HG02970 (cell line): Measurements from ENCODE around the gene TM7SF2.
A peak's percentile ranks its signal among the peaks of the same experiment; 100 is the strongest.
"Not testable (repeated sequence)": the region's sequence is repeated elsewhere in the genome, so short reads cannot be mapped to it uniquely, and the experiment has no call there.

Source experiments
- ATAC-seq: cut with Tn5 transposase; IDR thresholded peaks from one replicate; pipeline ENCODE4 v1.9.1; 2021; ENCODE audit warnings: mild to moderate bottlenecking, moderate library complexity, moderate number of reproducible peaks; ENCODE audit not compliant: unreplicated experiment, low FRiP score

Gene TM7SF2

DNA sequence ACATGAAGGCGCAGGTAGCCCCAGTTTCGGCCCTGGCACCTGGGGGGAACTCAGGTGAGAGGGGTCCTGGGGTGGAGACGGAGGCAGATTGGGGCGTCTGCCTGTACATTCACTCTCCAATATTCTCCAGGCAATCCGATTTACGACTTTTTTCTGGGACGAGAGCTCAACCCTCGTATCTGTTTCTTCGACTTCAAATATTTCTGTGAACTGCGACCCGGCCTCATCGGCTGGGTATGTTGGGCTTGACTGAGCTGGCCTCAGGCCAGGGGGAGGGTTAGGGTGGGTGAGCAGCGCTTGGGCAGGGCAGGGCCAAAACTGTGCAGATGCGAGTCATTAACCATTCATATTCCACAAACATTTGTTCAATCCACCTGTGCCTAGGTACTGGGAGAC, 1.7 kb downstream of the TM7SF2 start:
- no peak for ATAC-seq

DNA sequence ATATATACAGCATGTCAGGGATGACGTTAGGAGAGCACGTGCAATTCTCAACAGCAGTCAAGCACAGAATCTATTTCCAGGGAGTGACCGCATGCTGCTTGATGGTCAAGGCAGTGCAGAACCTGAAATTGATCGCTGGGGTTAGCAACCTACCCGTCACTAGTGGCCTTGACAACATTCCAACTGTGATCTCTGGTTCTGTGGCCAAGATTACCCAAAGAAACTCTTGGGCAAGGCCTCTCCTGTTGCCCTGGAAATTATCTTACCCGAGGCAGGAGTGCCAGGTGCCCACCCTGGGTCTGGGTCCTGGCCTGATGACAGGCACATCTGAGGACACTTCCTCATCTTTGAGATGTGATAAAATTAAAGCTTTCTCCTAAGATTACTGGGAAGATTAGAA, 2.2 kb downstream of the TM7SF2 start:
- ATAC-seq, result no peak

DNA sequence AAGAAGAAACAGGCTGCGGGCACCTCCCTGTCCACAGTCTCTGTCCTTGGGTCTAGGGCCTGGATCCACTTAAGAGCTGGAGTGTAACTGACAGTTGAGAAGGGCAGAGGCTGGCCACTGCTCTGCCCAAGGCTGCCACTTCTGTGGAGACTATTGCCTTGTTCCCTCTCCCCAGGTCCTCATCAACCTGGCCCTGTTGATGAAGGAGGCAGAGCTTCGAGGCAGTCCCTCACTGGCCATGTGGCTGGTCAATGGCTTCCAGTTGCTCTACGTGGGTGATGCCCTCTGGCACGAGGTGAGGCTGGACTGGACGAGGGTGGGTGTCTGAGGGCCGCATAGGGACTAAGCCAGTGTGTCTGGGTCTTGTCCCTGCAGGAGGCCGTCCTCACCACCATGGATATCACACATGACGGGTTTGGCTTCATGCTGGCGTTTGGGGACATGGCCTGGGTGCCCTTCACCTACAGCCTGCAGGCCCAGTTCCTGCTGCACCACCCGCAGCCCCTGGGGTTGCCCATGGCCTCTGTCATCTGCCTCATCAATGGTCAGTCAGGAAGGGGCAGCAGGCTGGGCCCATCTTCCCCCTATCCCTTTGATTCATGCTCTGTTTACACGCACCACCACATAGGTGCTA, 3.0 kb downstream of the TM7SF2 start:
- no peak for ATAC-seq

DNA sequence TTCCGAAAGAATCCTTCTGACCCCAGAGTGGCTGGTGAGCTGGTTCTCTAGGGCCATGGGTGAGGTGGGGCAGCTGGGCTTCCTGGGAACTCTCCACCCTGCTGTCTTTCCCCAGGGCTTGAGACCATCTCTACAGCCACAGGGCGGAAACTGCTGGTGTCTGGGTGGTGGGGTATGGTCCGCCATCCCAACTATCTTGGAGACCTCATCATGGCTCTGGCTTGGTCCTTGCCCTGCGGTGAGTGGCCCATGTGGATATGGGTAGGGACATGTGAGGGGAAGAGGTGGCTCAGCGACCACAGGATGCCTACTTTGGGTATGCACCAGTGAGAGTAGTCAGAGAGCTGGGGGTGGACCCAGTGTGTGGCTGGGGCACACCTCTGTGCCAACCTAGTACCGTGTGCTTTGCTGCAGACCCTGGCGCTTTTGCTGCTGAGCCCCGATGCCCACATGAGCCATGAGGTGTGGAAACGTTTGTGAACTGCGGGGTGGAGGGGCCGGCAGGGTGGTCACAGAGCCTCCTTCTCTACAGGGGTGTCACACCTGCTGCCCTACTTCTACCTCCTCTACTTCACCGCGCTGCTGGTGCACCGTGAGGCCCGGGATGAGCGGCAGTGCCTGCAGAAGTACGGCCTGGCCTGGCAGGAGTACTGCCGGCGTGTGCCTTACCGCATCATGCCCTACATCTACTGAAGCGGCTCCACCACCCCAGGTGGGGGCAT, 3.9 kb downstream of the TM7SF2 start:
- ATAC-seq, result no peak

DNA sequence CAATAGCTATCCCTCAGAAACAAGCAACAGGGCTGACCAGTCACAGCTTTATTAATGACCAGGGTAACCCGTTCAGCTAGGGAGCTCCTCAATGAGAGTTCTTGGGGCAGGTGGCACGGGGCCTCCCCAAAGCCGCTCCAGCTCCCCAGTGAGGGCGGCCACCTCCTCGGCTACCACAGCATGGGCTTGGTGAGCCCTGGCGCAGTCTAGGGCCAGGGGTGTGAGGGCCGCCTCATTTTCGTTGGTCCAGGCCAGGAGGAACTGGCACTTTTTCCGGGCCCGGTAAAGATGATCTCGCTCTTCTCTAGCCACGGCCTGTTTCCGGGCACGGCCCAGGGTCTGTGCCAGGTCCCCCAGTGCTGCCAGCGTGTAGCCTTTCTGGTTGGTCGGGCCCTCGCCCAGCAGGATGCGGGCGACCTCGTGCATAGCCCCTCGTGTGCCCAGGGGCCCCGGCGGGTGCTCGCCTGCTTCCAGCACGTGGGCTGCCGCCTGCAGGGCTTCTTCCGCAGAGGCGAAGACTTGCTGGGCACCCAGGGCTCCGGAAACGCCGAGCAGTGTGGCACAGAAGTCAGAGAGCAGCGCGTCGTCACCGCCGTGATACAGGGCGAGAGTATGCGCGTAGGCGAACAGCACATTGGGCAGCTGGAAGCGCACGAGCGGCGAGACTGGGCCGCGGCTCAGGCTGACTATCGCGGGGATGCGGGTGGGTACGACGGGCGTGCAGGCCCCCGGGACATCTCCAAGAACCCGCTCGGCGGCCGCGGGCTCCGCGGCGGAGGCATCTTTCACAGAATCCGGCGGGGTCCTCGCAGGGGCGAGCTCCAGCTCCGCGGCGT, 4.9 kb downstream of the TM7SF2 start:
- no peak for ATAC-seq

DNA sequence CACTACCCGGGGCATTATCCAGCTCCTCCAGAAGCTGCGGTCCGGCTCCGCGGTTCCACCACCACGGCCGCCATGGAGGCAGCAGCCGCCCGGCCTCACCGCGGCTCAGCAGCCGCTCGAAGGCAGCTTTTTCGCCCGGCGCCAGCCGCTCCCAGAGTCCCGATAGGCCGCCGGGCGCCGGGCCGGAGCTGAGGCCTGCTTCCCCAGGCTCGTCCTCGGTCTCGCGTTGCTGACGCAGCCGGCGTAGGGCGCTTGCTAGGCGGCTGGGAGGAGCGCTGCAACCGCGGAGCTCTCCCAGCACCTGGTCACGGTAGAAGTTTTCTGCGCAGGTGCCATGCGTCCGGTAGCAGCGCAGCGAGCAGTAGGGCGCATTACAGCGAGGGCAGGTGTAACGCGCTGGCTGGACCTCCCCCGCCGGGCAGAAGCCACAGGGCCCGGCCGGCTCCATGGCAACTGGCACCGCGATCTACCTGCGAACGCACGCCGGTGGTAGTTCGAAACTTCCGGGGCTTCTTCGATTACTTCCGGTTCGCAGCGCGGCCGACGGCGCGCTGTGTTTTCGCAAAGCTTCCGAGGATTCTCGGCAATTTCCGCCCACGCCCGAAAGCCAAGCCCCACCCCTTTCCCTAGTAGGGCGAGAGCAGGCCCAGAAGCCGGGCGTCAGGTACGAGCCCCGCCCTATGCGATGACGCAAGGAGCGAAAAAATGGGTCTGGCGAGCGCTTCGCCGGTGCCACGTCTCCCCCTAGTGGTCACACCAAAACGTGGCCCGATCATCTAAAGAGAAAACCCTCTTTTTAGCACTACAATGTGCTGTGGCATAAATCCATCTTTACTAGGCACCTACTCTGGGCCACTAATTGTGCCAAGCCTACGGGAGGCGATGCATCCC, 5.8 kb downstream of the TM7SF2 start, which contains the start of gene ZNHIT2:
TSS of gene ZNHIT2 (minus strand) at position 496 of the 891 bp plus-strand sequence. CDS start at position 448, 48 bp downstream.
- ATAC-seq, result peak; percentile 62

DNA sequence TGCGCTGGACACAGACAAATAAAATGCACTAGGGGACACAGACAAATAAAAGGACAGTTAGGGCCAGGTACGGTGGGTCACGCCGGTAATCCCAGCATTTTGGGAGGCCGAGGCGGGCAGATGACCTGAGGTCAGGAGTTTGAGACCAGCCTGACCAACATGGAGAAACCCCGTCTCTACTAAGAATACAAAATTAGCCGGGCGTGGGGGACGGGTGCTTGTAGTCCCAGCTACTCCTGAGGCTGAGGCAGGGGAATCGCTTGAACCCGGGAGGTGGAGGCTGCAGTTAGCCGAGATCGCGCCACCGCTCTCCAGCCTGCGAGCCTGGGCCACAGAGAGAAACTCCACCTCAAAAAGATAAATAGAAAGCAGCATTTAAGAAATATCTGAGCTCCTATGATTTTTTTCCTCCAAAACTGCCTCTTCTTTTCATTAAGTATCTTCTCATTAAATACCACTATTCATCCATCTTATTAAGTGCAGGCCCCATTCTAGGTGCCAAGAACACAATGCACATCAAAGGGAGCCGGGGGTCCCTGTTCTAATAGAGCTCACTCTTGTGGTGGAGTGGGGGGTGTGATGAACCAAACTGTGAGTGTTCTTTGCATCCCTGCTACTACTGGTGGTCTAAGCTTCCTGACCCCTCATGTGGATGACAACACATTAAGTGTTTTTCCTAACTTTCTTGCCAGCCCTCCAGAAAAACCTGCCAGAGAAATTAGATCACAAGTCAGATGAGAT, 6.6 kb downstream of the TM7SF2 start:
- no peak for ATAC-seq

DNA sequence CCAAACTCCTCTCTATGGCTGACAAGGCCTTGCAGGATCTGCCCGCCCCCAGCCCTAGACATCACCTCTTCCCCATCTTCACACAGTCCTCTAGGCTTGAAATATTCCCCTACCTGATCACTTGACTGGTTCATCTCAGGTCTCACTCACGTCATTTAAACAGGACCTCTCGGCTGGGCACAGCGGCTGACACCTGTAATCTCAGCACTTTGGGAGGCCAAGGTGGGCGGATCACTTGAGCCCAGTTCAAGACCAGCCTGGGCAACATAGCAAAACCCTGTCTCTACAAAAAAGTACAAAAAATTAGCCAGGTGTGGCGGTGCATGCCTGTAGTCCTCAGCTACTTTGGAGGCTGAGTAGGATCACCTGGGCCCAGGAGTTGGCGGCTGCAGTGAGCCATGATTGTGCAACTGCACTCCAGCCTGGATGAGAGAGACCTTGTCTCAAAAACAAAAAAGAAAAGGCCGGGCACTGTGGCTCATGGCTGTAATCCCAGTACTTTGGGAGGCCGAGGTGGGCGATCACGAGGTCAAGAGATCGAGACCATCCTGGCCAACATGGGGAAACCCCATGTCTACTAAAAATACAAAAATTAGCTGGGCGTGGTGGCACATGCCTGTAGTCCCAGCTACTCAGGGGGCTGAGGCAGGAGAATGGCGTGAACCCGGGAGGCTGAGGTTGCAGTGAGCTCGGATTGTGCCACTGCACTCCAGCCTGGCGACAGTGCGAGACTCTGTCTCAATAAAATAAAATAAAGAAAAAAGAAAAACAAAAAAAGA, 7.4 kb downstream of the TM7SF2 start:
- not testable (repeated sequence) for ATAC-seq

DNA sequence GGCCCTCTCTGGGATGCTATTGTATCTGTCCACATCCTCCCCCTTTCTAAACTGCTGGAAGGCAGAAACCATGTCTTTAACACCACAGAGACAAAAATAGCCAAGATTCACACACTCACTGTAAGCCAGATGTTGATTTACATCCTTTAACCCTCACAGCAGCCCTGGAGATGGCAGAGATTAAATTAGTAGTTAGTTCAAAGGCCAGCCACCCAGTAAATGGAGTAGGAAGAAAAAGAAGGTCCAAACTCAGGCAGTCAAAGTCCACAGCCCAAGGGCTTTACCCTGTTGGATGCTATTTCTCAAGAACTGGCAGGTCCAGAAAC, 8.0 kb downstream of the TM7SF2 start:
- no peak for ATAC-seq

DNA sequence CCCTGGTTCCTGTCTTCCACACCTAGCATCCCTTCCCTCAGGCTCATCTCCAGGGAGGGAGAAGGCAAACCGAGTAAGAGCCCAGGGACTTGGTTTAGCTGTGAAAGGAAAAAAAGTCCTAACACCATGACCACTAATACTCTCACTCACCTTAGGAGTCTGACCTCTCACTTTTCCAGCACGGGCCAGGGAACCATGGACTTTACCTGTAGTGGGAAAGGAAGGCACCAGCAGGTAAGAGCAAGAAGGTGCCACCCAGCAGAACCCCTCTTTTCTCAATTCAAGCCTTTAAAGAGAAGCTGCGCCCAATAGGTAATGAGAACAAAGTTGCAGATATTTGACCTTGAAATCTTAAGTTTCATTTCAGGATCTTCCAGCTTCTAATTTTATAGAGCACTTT, 9.2 kb downstream of the TM7SF2 start:
- no peak for ATAC-seq

DNA sequence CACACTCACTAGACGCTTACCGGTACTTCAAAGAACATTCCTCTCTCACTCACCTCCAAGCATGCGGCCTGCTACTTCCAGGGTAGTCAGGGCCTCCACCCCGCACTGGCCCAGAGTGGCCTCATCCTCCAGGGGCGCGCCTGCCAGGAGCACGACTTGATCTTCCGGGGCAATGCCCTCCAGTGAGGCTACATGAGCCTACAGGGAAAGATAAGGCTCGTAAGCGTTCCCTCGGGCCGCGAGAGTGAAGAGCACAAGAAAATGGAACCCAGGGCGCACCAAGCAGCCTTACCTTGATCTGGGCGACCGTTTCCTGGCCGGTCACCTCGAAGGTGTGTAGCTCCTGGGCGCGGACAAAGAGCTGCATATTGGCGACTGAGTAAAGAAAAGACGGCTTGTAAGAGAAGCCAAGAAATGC, 9.8 kb downstream of the TM7SF2 start:
- no peak for ATAC-seq

DNA sequence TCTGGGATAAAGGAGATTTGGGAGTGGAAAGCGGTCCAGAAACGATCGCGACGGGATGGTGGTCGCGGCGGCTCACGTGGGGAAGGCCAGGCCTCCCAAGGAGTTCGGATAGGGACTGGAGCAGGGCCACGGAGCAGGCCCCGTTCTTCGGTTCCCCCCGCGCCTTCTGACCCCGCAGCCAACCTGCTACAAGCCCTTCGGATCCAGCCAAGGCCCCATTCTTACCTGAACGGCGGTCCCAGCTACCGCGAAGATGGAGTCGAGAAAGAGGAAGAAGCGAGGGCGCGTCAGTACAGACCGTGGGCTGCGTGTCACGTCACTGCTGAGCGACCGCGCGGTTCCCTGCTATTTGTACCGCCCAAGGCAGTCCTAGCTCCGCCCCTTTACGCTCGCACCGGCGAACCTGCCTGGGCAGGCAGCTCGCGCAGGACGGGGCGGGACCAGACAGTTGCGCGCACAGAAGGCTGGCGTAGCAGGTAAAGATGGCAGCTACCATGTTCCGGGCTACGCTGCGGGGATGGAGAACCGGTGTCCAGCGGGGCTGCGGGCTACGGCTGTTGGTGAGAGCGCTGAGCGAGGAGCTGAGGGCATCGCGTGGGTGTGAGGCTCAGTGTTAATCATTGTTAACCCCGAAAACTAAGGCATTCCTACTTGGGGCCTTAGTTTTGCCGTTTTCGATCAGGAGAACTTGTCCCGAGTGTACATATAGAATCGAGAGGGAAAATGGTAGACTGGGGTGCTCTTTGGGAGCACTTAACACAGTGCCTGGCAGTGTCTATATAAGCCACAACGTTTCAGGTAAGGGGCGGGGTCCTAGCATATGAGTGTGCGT, 10.4 kb downstream of the TM7SF2 start, which contains the start of the genes FAU and MRPL49:
TSS of gene FAU (minus strand) at position 270 of the 832 bp plus-strand sequence. CDS start 321 bp downstream, outside the sequence.
TSS of gene MRPL49 (plus strand) at position 457 of the 832 bp plus-strand sequence. CDS start at position 483, 26 bp downstream.
- ATAC-seq, result peak; percentile 60

DNA sequence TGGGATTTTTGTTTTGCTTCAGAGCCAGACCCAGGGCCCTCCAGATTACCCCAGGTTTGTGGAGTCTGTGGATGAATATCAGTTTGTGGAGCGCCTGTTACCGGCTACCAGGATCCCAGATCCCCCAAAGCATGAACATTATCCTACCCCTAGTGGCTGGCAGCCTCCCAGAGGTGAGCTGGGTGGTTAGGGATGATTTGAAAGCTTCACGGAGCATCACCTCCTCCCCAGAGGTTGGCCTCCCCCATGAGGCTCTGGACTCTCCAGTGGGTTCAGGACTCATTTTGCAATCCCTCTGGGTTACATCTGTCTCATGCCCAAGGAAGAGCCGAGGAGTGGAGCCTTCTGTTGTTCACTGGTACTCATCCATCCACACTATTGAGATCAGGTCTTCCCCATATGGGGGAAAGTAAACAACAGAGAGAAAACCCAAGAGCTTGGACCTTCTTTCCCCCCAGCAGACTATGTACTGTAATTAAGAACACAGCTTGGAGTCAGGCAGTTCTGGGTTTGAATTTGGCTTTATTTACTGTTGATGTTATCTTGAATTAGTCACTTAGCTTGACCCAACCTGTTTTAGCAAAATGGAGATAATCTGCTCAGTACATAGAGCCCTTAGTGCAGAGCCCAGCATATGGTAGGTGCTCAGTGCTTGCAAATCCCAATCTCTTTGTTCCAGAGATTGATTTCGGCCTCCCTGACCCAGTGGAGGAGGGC, 13.0 kb downstream of the TM7SF2 start:
- no peak for ATAC-seq

DNA sequence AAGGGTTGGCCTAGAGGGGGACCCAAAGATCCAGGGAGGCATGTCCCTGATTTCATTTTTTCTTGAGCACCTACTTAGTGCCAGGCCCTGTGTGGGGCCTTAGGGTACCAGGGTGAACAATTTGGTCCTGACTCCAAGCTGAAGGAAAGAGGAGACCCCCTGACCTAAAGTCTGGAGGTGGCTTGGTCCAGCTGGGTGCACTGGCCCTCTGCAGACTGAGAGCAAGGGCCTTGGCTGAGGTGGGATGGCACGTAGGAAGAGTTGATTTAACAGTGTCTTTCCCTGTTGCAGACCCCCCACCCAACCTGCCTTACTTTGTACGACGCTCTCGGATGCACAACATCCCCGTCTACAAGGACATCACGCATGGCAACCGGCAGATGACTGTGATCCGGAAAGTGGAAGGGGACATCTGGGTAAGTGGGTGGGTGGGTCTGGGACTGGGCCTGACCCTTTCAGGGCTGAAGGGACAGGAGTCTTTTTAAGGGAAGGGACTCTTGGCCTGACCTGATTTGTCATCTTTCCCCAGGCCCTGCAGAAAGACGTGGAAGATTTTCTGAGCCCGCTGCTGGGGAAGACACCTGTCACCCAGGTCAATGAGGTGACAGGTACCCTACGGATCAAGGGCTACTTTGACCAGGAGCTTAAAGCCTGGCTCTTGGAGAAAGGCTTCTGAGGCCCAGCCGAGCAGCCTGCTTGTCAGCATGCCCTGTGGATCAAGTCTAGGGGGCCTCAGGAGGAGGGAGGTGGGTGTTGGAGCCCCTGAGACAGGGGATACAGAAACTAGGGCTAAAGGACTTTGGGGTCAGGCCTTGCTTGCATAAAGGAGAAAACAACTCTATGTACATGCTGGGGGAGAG, 13.8 kb downstream of the TM7SF2 start:
- no peak for ATAC-seq

DNA sequence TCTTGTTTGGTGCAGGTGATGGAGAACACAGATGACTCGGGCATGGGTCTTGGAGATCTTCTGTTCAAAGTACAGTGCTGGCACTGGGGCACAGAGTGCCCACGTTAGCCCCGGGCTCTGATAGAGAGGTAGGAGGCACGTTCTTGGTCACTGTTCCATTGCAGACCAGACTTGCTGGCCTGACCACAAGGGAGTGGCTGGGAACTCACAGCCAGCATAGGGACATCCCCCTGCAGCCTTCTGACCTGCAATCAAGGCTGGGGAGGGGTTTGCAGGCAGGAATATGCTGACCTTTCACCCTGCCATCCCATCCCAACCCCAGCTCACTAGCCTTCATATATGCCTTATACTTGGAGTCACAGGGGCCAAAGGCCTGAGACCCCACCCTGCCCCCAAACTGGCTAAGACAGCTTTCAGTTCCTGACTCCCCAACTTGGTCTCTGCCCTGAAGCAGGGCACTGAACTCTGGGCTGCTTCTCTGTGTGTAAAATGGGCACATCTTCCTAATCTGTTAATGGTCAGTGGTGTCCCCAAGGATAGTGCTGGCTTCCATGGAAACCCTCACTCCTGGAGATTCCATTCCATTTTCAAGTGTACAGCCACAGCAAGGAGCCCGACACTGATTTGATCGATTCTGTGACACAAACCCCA, 15.1 kb downstream of the TM7SF2 start:
- no peak for ATAC-seq
